Common myeloid progenitor, CD34-positive (primary cell): Measurements from ENCODE around the gene NFIA.

Experiments used
- CTCF ChIA-PET: fragments of 350-600 bp; sonication (Branson Sonifier 250); formaldehyde crosslinking; loops from one replicate; lab custom pipeline; 2021; ENCODE audit warnings: antibody characterized with exemption; lab: Charles Lee
- POLR2A ChIA-PET: fragments of 350-600 bp; sonication (Branson Sonifier 250); formaldehyde crosslinking; loops from one replicate; lab custom pipeline; 2021; ENCODE audit warnings: antibody characterized with exemption; lab: Charles Lee
- DNase-seq, 3 donors: peaks; one replicate each; pipeline versions ENCODE4 v3.0.0 to v3.0.0-alpha.2; 2013
- H3K27ac ChIP-seq, 2 experiments: 1 replicate in 1 of 2; 2 replicates in 1 of 2; pipeline ENCODE4 v1.7.0; 2013; ENCODE audit warnings: inconsistent platforms in 2 of 2, low read length in 2 of 2, mild to moderate bottlenecking in 2 of 2, low read depth in 1 of 2, moderate library complexity in 1 of 2; ENCODE audit not compliant: severe bottlenecking in 2 of 2, insufficient read depth in 1 of 2, poor library complexity in 1 of 2
- H3K27me3 ChIP-seq, 5 experiments: replicated peaks in 2 of 5; 1 replicate in 3 of 5; 2 replicates in 2 of 5; pipeline versions ENCODE4 v1.6.1 to v1.7.0; 2013; ENCODE audit warnings: low read length in 4 of 5, mild to moderate bottlenecking in 2 of 5, moderate library complexity in 2 of 5, inconsistent platforms in 1 of 5; ENCODE audit not compliant: insufficient read depth in 5 of 5, control insufficient read depth in 4 of 5
- H3K36me3 ChIP-seq, 4 experiments: 1 replicate in 2 of 4; 2 replicates in 2 of 4; pipeline versions ENCODE4 v1.6.1 to v1.7.0; 2013; ENCODE audit warnings: low read length in 3 of 4, control low read depth in 1 of 4, mild to moderate bottlenecking in 1 of 4; ENCODE audit not compliant: control insufficient read depth in 4 of 4, insufficient read depth in 4 of 4
- H3K4me1 ChIP-seq, 4 experiments: 1 replicate in 3 of 4; 2 replicates in 1 of 4; pipeline versions ENCODE4 v1.6.1 to v1.7.1; 2013; ENCODE audit warnings: low read length in 3 of 4, mild to moderate bottlenecking in 3 of 4, control low read depth in 1 of 4, inconsistent platforms in 1 of 4, moderate library complexity in 1 of 4; ENCODE audit not compliant: control insufficient read depth in 4 of 4, insufficient read depth in 4 of 4; ENCODE audit errors: control extremely low read depth in 1 of 4
- H3K4me3 ChIP-seq, 7 experiments: 1 replicate in 4 of 7; 2 replicates in 3 of 7; pipeline versions ENCODE4 v1.5.1 to v1.7.0; 2013; ENCODE audit warnings: mild to moderate bottlenecking in 7 of 7, low read length in 6 of 7, moderate library complexity in 6 of 7, inconsistent platforms in 2 of 7, low read depth in 2 of 7, control low read depth in 1 of 7; ENCODE audit not compliant: insufficient read depth in 4 of 7, control insufficient read depth in 1 of 7; ENCODE audit errors: extremely low read depth in 1 of 7
- H3K9me3 ChIP-seq, 5 experiments: 1 replicate in 4 of 5; 2 replicates in 1 of 5; pipeline versions ENCODE4 v1.6.1 to v1.7.1; 2013; ENCODE audit warnings: low read length in 4 of 5, mild to moderate bottlenecking in 2 of 5, inconsistent platforms in 1 of 5, low read depth in 1 of 5, moderate library complexity in 1 of 5; ENCODE audit not compliant: control insufficient read depth in 4 of 5, insufficient read depth in 2 of 5; ENCODE audit errors: control extremely low read depth in 1 of 5
- WGBS: methylation state at CpG from one replicate; pipeline ENCODE4 v1.1.5; 2013; ENCODE audit not compliant: insufficient coverage; 5-methylcytosine and 5-hydroxymethylcytosine counted together

NFIA gene

GRCh38 chr1:61142726-61143500 lies 60.6 kb downstream of the NFIA start:
- Histone ChIP-seq H3K27me3 (peaks cover 0 to 2% (median 0%) of the 10 kb centered on the region in 5 experiments), H3K9me3 (no peaks in the 10 kb centered on the region), H3K4me1 (peaks cover 2 to 24% (median 7%) of the 10 kb centered on the region in 4 experiments), H3K36me3 (peaks cover 0 to 2% (median 0%) of the 10 kb centered on the region in 4 experiments), H3K4me3 (no peak overlapping the region), H3K27ac (no peak overlapping the region)
- CTCF ChIA-PET, result no interaction called here
- 100% methylated on average over 10 of the region's 11 CpGs for WGBS
- POLR2A ChIA-PET, result no interaction called here
- DNase-seq, result no peak

DNA sequence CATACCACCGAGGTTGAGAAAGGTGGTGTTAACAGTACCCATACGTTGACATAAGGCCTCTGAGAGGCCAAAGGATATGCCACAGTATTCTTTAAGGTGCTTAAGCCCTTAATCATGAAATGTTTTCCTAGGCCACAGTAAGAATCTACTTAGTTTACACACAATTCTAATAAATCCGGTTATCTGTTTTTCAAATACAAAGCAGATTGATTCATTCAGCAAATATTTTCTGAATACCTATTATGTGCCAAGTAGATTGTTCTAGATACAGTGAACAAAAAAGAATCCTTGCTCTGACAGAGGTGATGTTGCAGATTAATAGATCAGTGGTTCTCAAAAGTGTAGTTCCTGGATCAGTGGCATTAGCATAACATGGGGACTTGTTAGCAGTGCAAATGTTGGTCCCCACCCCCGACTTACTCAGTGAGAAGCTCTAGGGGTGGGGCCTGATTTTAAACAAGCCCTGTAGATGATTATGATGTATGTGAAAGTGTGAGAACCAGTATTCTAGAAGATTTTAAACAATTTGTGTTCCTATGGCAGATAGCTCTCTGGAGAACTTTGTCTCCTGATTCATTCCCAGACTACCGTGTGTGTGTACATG lies 61.6 kb downstream of the NFIA start:
- WGBS, result 96% methylated on average over 4 of the region's 5 CpGs
- DNase-seq, result no peak
- H3K27me3 ChIP-seq, result no peaks in the 10 kb centered on the region
- peaks cover 0 to 2% (median 0%) of the 10 kb centered on the region in 4 experiments for H3K36me3 ChIP-seq
- ChIA-PET POLR2A (no interaction called here), CTCF (no interaction called here)
- no peak overlapping the region for H3K27ac ChIP-seq
- H3K4me3 ChIP-seq, result no peak overlapping the region
- peaks cover 2 to 24% (median 7%) of the 10 kb centered on the region in 4 experiments for H3K4me1 ChIP-seq
- H3K9me3 ChIP-seq, result no peaks in the 10 kb centered on the region

- Histone ChIP-seq H3K36me3 (no peaks in the 10 kb centered on the region), H3K4me1 (no peaks in the 10 kb centered on the region), H3K27me3 (peaks cover 0 to 7% (median 0%) of the 10 kb centered on the region in 5 experiments), H3K27ac (no peak overlapping the region), H3K4me3 (no peak overlapping the region), H3K9me3 (no peaks in the 10 kb centered on the region)
- DNase-seq, result no peak
- ChIA-PET CTCF (interaction anchor here (1.2 to 4.2 kb wide), 3 partner anchors 8 to 302 kb away, joined by 3 to 20 read pairs (median 3); no protein-coding TSS in a partner anchor), POLR2A (no interaction called here)
- WGBS, result no CpG with 5 or more reads among the region's 1 CpG
These were observed 66.9 kb downstream of the NFIA start for GRCh38 chr1:61149010-61149860.

DNA sequence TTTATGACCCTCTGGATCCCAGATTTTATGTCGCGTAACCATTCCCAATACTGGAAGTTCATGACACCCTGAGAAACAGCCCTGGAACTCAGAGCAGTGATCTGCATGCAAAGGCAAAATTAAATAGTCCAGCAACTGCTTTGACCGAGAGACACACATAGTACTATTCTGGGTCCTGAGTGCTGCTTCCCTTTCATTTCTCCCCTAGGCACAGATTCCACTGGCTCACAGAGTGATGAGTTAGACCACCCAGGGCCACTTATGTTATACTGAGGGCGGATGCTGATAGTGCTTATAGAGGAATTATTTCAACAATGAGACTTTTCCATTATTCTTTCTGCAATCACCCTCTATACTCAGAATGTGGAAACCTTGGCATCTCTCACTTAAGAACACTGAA lies 69.2 kb downstream of the NFIA start:
- no peak overlapping the region for H3K4me3 ChIP-seq
- WGBS, result 92% methylated on average over 3 of the region's 4 CpGs
- no peaks in the 10 kb centered on the region for H3K36me3 ChIP-seq
- no peak for DNase-seq
- peaks cover 0 to 2% (median 2%) of the 10 kb centered on the region in 4 experiments for H3K4me1 ChIP-seq
- no peak overlapping the region for H3K27ac ChIP-seq
- ChIA-PET POLR2A (no interaction called here), CTCF (no interaction called here)
- peaks cover 0 to 7% (median 0%) of the 10 kb centered on the region in 5 experiments for H3K27me3 ChIP-seq
- no peaks in the 10 kb centered on the region for H3K9me3 ChIP-seq

DNA sequence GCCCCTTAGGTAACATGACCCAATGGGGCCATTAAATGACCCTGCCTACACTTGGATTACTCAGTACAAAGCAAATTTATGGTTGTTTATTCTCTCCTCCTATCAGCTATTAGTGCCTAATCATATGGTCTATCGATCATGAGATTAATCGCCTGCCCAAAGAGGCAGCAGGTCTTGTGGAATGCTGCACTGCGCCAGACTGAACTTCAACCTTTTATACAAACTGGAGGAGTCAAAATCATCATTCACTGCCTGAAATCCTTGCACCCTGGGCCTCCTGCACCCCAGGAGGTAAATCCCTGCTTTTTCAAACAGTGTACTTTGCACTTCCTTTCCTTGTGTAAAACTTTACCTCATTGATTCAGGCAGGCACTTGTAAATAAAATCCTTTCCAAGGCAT lies 69.7 kb downstream of the NFIA start:
- DNase-seq, result no peak
- WGBS, result 100% methylated on average over 3 of the region's 3 CpGs
- POLR2A ChIA-PET, result no interaction called here

GRCh38 chr1:61152469-61153105 lies 70.2 kb downstream of the NFIA start:
- H3K4me3 ChIP-seq, result no peak overlapping the region
- no peak for DNase-seq
- no peaks in the 10 kb centered on the region for H3K36me3 ChIP-seq
- CTCF ChIA-PET, result no interaction called here
- peaks cover 0 to 7% (median 0%) of the 10 kb centered on the region in 5 experiments for H3K27me3 ChIP-seq
- POLR2A ChIA-PET, result no interaction called here
- no peaks in the 10 kb centered on the region for H3K9me3 ChIP-seq
- H3K4me1 ChIP-seq, result peaks cover 7 to 13% (median 11%) of the 10 kb centered on the region in 4 experiments
- H3K27ac ChIP-seq, result no peak overlapping the region

More for the DNA sequence above, 69.7 kb downstream of the NFIA start:
- CTCF ChIA-PET, result no interaction called here
- Histone ChIP-seq H3K36me3 (no peaks in the 10 kb centered on the region), H3K27me3 (peaks cover 0 to 7% (median 0%) of the 10 kb centered on the region in 5 experiments), H3K9me3 (no peaks in the 10 kb centered on the region), H3K27ac (no peak overlapping the region), H3K4me3 (no peak overlapping the region), H3K4me1 (peaks cover 4 to 7% (median 6%) of the 10 kb centered on the region in 4 experiments)
